ENCODE data around the gene TTC28. TPM values are rescaled to one million over a fixed set of nuclear protein-coding genes. Genes with fewer than 3 reads are reported as not detected.

TTC28 gene
- total RNA-seq, 1 donor from 2014 or later, result 24.5 TPM

DNA sequence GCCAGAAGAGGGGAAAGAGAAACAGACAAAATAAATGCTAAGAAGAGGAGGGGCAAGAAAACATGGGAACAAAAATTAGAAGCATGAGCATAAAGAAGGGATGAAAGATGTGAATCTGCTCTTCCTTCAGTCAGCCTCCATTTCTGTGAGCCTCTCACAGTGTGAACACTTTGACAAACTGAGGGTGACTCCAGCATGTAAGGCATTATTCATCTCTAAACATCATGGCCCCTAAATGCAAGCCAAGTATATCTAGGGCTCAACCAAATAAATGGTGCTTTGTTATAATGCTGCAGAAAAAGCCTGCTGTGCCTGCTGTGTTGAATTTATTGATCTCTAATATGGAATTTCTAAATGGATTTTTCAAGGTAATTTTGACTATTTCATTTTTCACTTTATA lies 281.3 kb downstream of the TTC28 start:
- Histone ChIP-seq H3K27ac (no peak overlapping the region), H3K27me3 (no peaks in the 10 kb centered on the region), H3K4me1 (no peaks in the 10 kb centered on the region), H3K9me3 (no peaks in the 10 kb centered on the region), H3K36me3 (no peaks in the 10 kb centered on the region), H3K4me3 (no peak overlapping the region)
- DNase-seq (ENCODE audit: low spot score in 2 of 2), result no peak
- TF ChIP-seq, protein P1, sequence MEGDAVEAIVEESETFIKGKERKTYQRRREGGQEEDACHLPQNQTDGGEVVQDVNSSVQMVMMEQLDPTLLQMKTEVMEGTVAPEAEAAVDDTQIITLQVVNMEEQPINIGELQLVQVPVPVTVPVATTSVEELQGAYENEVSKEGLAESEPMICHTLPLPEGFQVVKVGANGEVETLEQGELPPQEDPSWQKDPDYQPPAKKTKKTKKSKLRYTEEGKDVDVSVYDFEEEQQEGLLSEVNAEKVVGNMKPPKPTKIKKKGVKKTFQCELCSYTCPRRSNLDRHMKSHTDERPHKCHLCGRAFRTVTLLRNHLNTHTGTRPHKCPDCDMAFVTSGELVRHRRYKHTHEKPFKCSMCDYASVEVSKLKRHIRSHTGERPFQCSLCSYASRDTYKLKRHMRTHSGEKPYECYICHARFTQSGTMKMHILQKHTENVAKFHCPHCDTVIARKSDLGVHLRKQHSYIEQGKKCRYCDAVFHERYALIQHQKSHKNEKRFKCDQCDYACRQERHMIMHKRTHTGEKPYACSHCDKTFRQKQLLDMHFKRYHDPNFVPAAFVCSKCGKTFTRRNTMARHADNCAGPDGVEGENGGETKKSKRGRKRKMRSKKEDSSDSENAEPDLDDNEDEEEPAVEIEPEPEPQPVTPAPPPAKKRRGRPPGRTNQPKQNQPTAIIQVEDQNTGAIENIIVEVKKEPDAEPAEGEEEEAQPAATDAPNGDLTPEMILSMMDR (IDR thresholded peaks at IDR 0.05), result no peak
- intact Hi-C loops (cut with DNase I), result no loop called here

DNA sequence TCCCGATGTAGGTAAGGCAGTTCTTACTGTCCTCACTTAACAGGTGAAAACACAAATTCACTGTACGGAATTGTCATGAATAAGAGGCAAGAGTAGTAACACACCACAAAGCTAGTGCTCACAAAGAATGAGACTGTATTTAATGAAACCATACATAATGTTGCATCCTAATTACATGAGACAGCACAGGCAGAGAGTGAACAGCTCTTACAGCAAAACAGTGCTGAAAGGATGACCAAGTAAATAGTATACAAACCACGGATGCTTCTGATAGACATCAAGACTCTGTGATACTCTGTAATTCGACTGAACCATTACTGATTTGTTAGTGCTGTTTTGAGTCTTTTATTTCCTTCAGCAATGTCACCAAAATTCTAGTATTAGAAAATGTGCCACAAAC lies 282.3 kb downstream of the TTC28 start:
- Histone ChIP-seq H3K4me3 (no peak overlapping the region), H3K27ac (no peak overlapping the region), H3K36me3 (no peaks in the 10 kb centered on the region), H3K27me3 (no peaks in the 10 kb centered on the region), H3K9me3 (no peaks in the 10 kb centered on the region), H3K4me1 (no peaks in the 10 kb centered on the region)
- TF ChIP-seq, protein P1 (IDR thresholded peaks at IDR 0.05), result no peak
- DNase-seq (ENCODE audit: low spot score in 2 of 2), result no peak
- intact Hi-C loops (cut with DNase I), result no loop called here

DNA sequence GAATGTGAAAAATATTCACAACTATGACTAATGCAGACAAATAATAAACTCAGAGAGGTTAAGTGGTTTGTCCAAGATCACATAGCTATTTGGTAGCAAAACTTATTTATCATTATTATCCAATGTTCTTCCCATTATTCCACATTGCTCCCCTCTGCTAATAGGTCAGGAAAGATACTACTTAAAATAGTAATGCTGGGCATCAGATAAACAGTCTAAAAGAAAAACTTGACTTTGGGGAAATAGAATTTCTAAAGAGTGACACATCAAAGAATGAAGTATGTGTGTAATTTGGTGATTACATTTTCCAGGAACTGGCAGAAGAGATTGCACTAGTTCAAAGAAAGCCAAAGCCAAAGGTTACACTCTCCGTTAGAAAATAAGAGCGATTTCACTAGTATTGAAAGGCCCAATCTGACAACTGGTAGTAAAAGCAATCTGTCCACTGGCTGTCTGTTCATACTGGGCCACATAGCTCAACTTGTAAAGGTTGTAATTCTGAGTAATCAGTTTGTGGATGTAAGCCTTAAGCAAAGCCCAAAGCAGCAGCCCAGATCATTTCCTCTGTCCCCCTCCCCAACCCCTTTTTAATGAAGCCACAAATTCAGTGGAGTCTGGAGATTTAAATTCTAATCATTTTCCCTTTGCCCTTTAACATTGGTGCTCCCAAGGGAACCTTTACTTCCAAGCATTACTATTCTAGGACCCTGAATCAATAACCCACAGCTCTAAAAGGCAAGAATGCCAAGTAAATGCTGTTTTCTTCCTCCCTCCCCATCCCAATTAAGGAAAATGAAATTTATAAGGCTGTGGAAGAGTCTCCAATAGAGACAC lies 283.5 kb downstream of the TTC28 start:
- no peaks in the 10 kb centered on the region for H3K27me3 ChIP-seq
- no peaks in the 10 kb centered on the region for H3K36me3 ChIP-seq
- H3K4me1 ChIP-seq, result no peaks in the 10 kb centered on the region
- TF ChIP-seq, protein P1 (IDR thresholded peaks at IDR 0.05), result no peak
- no peak overlapping the region for H3K4me3 ChIP-seq
- intact Hi-C loops (cut with DNase I), result no loop called here
- no peaks in the 10 kb centered on the region for H3K9me3 ChIP-seq
- no peak for DNase-seq (ENCODE audit: low spot score in 2 of 2)
- H3K27ac ChIP-seq, result no peak overlapping the region

DNA sequence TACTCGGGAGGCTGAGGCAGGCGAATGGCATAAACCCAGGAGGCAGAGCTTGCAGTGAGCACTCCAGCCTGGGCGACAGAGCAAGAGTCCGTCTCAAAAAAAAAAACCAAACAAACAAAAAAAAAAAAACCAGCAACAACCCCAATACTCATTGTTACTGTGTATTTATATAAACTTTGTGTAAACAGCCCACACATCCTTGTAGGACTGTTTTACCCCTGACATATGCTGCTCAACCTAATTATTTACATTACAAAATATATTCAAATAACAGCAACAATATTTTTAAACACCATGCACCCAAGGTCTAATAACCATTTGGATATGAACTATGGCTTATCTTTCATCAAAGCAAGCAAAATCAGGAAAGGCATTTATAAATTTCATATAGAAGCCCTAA lies 284.1 kb downstream of the TTC28 start:
- H3K27ac ChIP-seq, result no peak overlapping the region
- TF ChIP-seq, protein P1 (IDR thresholded peaks at IDR 0.05), result no peak
- no peaks in the 10 kb centered on the region for H3K27me3 ChIP-seq
- DNase-seq (ENCODE audit: low spot score in 2 of 2), result no peak
- no peaks in the 10 kb centered on the region for H3K9me3 ChIP-seq
- H3K36me3 ChIP-seq, result no peaks in the 10 kb centered on the region
- H3K4me1 ChIP-seq, result no peaks in the 10 kb centered on the region
- intact Hi-C loops (cut with DNase I), result no loop called here
- H3K4me3 ChIP-seq, result no peak overlapping the region

DNA sequence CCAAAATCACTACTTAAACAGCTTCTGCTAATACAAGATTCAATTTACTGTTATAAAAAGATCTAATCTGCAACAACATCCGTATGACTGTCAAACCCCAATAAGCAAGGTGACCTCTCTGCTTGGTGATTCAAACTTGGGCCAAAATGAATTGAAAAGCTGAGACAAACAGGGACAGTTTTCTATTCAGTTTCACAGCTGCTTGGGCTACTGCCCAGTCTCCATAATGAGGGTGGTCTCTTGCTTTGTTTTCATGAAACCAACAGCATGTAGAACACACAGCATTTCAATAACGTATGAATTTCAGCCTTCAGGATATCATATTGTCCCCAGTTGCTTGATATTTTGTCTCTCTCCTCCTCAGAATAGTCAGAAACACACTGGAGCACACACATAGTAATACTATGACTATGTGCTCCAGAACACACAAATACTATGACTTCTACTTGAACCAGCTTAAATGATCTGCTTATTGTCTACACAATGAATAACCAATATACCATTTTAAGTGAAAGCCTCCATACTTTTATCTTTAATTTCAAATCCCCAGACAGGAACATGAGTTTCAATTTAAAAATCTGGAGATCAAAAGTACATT lies 285.0 kb downstream of the TTC28 start:
- H3K4me1 ChIP-seq, result no peaks in the 10 kb centered on the region
- H3K36me3 ChIP-seq, result no peaks in the 10 kb centered on the region
- H3K27me3 ChIP-seq, result no peaks in the 10 kb centered on the region
- DNase-seq (ENCODE audit: low spot score in 2 of 2), result no peak
- TF ChIP-seq, protein P1 (IDR thresholded peaks at IDR 0.05), result no peak
- no peak overlapping the region for H3K4me3 ChIP-seq
- H3K27ac ChIP-seq, result no peak overlapping the region
- no peaks in the 10 kb centered on the region for H3K9me3 ChIP-seq
- intact Hi-C loops (cut with DNase I), result no loop called here
